Posterior vena cava (tissue), 2 donors: ENCODE measurements around the gene IL18R1. TPM values are rescaled to one million over a fixed set of nuclear protein-coding genes. Genes with fewer than 3 reads are reported as not detected.

Source experiments
- DNase-seq: peaks from one replicate; pipeline ENCODE4 v3.0.0-alpha.2; 2020; ENCODE audit warnings: low spot score
- intact Hi-C, 2 donors: fragments of 100-400 bp; cut with DNase I; formaldehyde crosslinking; loops; one replicate each; pipeline versions ENCODE4 v1.14.1 to v1.14.2; 2022 to 2023
- microRNA-seq, 2 donors: library from miRNA; unstranded; fragments of <30 nt; microRNA quantifications; one replicate each; pipeline ENCODE4 v1.2.0, GENCODE V29; 2020 to 2021; ENCODE audit warnings: borderline microRNAs expressed in 2 of 2
- total RNA-seq, 2 donors: library from RNA; stranded (reverse); fragmentation: NEBNext Ultra II Directional; extraction: Animal tissue kit (Norgen Biotek cat#: 25700); gene quantifications; one replicate each; pipeline ENCODE4 v1.2.1, GENCODE V29; 2021
- donor health status: DM: yes; HTN: yes; CAD: no.
- donor health status: DM: yes; HTN: yes; CAD: no.

Gene IL18R1
- total RNA-seq, 2 donors from 2014 or later, result 5.1 to 7.4 TPM

GRCh38 chr2:102446936-102447335 lies 91.3 kb downstream of the IL18R1 start:
- intact Hi-C loops, result loop anchor here in 1 of 2 donors (10.0 kb wide), 1 partner anchor 1032 kb away; no protein-coding TSS in a partner anchor
- no peak for DNase-seq

Small RNA genes lying within 50 kb of the gene (microRNA-seq; reads per million reads assigned to microRNA genes)
- gene MIR4772, result 0.26 to 0.32 reads per million in 2 donors

Other genes with a start within 250 kb of the IL18R1 start
- gene IL1R1, start 213.1 kb upstream of the IL18R1 start, total RNA-seq, result 100 to 1,000 TPM; 147 to 189 TPM
- under 1 TPM; 0.24 to 0.46 TPM for gene IL1RL2, start 168.8 kb upstream of the IL18R1 start, total RNA-seq
- 10 to 100 TPM; 15.8 to 16.2 TPM for gene IL1RL1, start 44.2 kb upstream of the IL18R1 start, total RNA-seq
- 1 to 10 TPM; 1.9 to 4.1 TPM for gene IL18RAP, start 67.4 kb downstream of the IL18R1 start, total RNA-seq
- gene SLC9A4, start 117.4 kb downstream of the IL18R1 start, total RNA-seq, result under 1 TPM in 1 of 2 donors, not detected in 1; 0.14 TPM